ENCODE data around the gene CSNK1G3. TPM values are rescaled to one million over a fixed set of nuclear protein-coding genes. Genes with fewer than 3 reads are reported as not detected.

CSNK1G3 gene
- total and polyA plus RNA-seq, 2 experiments from 2014 or later = 19.6 to 65.1 TPM

- H3F3A ChIP-seq (replicated peaks; ENCODE audit: low read depth) = no peaks in the 10 kb centered on the region
- no peak overlapping the region for H3K4me2 ChIP-seq
- H3K79me2 ChIP-seq (replicated peaks; ENCODE audit: insufficient read depth) = peaks cover 99% of the 10 kb centered on the region
- H3K27me3 ChIP-seq (ENCODE audit: insufficient read depth) = no peaks in the 10 kb centered on the region
- Mint-ChIP-seq H3K4me1 (peaks cover 17% of the 10 kb centered on the region), H3K27me3 (ENCODE audit: insufficient read depth, low read depth, poor library complexity) (no peaks in the 10 kb centered on the region), H3K4me3 (no peak overlapping the region), H3K9me3 (no peaks in the 10 kb centered on the region), H3K36me3 (ENCODE audit: low read depth) (no peaks in the 10 kb centered on the region), H3K27ac (no peak overlapping the region)
- peaks cover 5% of the 10 kb centered on the region for H3K4me1 ChIP-seq (ENCODE audit: insufficient read depth)
- no peak overlapping the region for H3K27ac ChIP-seq (ENCODE audit: low read depth)
- DNase-seq (ENCODE audit: low spot score) = no peak
- H4K20me1 ChIP-seq (replicated peaks; ENCODE audit: insufficient read depth) = peaks cover 12% of the 10 kb centered on the region; the same call in 1 of the 2 replicates
- no peaks in the 10 kb centered on the region for H3K36me3 ChIP-seq (ENCODE audit: insufficient read depth)
- H3K4me3 ChIP-seq = no peak overlapping the region
- no peak overlapping the region for H2AFZ ChIP-seq
- H3K9me2 ChIP-seq (ENCODE audit: insufficient read depth) = no peaks in the 10 kb centered on the region
- TF ChIP-seq STAT1 (IDR thresholded peaks at IDR 0.05; ENCODE audit: unreplicated experiment) (no peak), CREB1 (CRISPR knock-in tag; IDR thresholded peaks at IDR 0.05; ENCODE audit: low read depth) (no peak), JUNB (IDR thresholded peaks at IDR 0.05; ENCODE audit: unreplicated experiment) (no peak), EZH2phosphoT487 (IDR thresholded peaks at IDR 0.05; ENCODE audit: unreplicated experiment) (no peak), ZNF331 (CRISPR knock-in tag; IDR thresholded peaks at IDR 0.05; ENCODE audit: low read depth) (no peak), ETS1 (IDR thresholded peaks at IDR 0.05) (no peak), EZH2 (IDR thresholded peaks at IDR 0.05; ENCODE audit: low read depth, unreplicated experiment) (no peak), ZNF114 (CRISPR knock-in tag; IDR thresholded peaks at IDR 0.05) (no peak), CTCF (conservative IDR thresholded peaks at IDR 0.05; ENCODE audit: low read depth in 2 of 2) (no peak), REST (IDR thresholded peaks at IDR 0.05; ENCODE audit: unreplicated experiment) (no peak), ZNF462 (CRISPR knock-in tag; IDR thresholded peaks at IDR 0.05) (no peak), NANOG (IDR thresholded peaks at IDR 0.05; ENCODE audit: borderline replicate concordance) (no peak), POLR2AphosphoS5 (IDR thresholded peaks at IDR 0.05; ENCODE audit: low read depth) (no peak)
- no peak for ATAC-seq
Observed at GRCh38 chr5:123527190-123527589, 15.2 kb downstream of the CSNK1G3 start.
